ENCODE measurements around the gene CNTN4. TPM values are rescaled to one million over a fixed set of nuclear protein-coding genes. Genes with fewer than 3 reads are reported as not detected.

Gene CNTN4
- total and polyA plus RNA-seq, 2 donors (not counting 3 experiments of a cell fraction or from before 2014, with no cell fraction given): not detected

DNA sequence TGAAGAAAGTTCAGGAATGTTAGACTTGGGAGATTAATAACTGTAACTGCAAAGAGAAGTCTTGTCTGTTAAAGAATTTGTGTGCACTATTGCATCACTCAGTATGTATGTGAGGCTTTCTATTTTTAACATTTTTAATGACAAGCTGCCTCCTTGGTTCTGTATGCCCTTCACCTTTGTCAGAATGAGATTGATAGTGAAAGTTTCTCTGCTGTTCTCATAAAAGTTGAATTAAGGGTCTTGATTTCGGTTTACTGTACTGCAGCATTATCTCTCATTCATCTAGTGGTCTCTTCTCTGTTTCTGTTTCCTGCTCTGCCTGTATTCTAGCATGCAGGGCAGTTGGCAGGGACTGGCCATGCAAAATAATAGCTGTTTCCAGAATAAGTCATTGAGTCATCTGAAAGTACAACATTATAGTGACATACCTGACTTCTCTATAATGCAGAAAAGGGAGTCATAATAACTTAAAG, 556.6 kb downstream of the CNTN4 start:
- Histone ChIP-seq H3K4me2 (ENCODE audit: insufficient read depth, low read length) (no peak overlapping the region), H3K9me3 (replicated peaks; ENCODE audit: control insufficient read depth, insufficient read depth, low read length) (no peaks in the 10 kb centered on the region), H3K9me1 (replicated peaks; ENCODE audit: control insufficient read depth, extremely low read depth, insufficient read depth, low read length) (no peaks in the 10 kb centered on the region), H2AFZ (ENCODE audit: low read depth, low read length) (no peak overlapping the region), H3K79me2 (ENCODE audit: control insufficient read depth, insufficient read depth, low read length) (no peaks in the 10 kb centered on the region), H3K27me3 (ENCODE audit: control insufficient read depth in 2 of 2, insufficient read depth in 2 of 2, low read length in 2 of 2) (no peaks in the 10 kb centered on the region), H3K27ac (ENCODE audit: insufficient read depth, low read depth, low read length) (no peak overlapping the region), H3K9ac (replicated peaks; ENCODE audit: extremely low read depth, insufficient read depth, low read length) (no peak overlapping the region), H3K36me3 (ENCODE audit: control insufficient read depth in 2 of 2, extremely low read depth in 1 of 2, insufficient read depth in 2 of 2, low read length in 2 of 2) (no peaks in the 10 kb centered on the region), H3K4me3 (replicated peaks in 1 of 3; ENCODE audit: insufficient read depth in 1 of 3, low read depth in 1 of 3, low read length in 3 of 3) (no peak overlapping the region), H4K20me1 (replicated peaks; ENCODE audit: control insufficient read depth, extremely low read depth, insufficient read depth, low read length) (no peaks in the 10 kb centered on the region), H3K4me1 (ENCODE audit: control insufficient read depth, extremely low read depth, insufficient read depth, low read length) (no peaks in the 10 kb centered on the region)
- no TSS peak for BruUV-seq (replicated peaks)
- ChIA-PET CTCF (no interaction called here), POLR2A (no interaction called here)
- intact Hi-C loops (cut with micrococcal nuclease): no loop called here
- no peak for DNase-seq (ENCODE audit: low read depth, low spot score)
- FAIRE-seq: no peak
- no peak for TF ChIP-seq GATA2 (IDR thresholded peaks at IDR 0.05; ENCODE audit: insufficient read depth, insufficient read length, low read depth, low read length)
- no peak for TF ChIP-seq FOS (IDR thresholded peaks at IDR 0.05; ENCODE audit: borderline replicate concordance, insufficient read depth, low read length)
- no peak for TF ChIP-seq MYC (IDR thresholded peaks at IDR 0.05; ENCODE audit: low read depth, low read length)
- TF ChIP-seq POLR2AphosphoS5 (IDR thresholded peaks at IDR 0.05; ENCODE audit: insufficient read depth, low read depth, low read length): no peak
- TF ChIP-seq POLR2A (IDR thresholded peaks at IDR 0.05; ENCODE audit: low read depth, low read length): no peak
- TF ChIP-seq EZH2 (IDR thresholded peaks at IDR 0.05; ENCODE audit: borderline replicate concordance, low read depth, low read length, severe bottlenecking): no peak
- TF ChIP-seq JUN (IDR thresholded peaks at IDR 0.05; ENCODE audit: borderline replicate concordance, insufficient read depth, insufficient read length, low read depth): no peak
- TF ChIP-seq, protein P1, sequence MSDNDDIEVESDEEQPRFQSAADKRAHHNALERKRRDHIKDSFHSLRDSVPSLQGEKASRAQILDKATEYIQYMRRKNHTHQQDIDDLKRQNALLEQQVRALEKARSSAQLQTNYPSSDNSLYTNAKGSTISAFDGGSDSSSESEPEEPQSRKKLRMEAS (IDR thresholded peaks at IDR 0.05; ENCODE audit: insufficient read depth, insufficient read length): no peak
- no peak for TF ChIP-seq CTCF (IDR thresholded peaks at IDR 0.05; ENCODE audit: extremely low read depth in 1 of 2, insufficient read depth in 1 of 2, low read depth in 1 of 2, low read length in 2 of 2)
- dilution Hi-C loops (cut with MboI; ENCODE audit: extremely low pct_ligation_motif_present, low sequenced_read_pairs): no loop called here

All from endothelial cell of umbilical vein (primary cell).